Left renal pelvis (tissue), 4 donors: ENCODE data around the gene TTC31. TPM values are rescaled to one million over a fixed set of nuclear protein-coding genes. Genes with fewer than 3 reads are reported as not detected.

Experiments
- DNase-seq, 4 donors: peaks; one replicate each; pipeline ENCODE4 v3.0.0-alpha.2; 2013; ENCODE audit warnings: low read depth in 4 of 4, low spot score in 3 of 4
- polyA plus RNA-seq, 4 donors: library from polyadenylated mRNA; unstranded; fragments of 120-200 nt; gene quantifications; one replicate each; pipeline ENCODE4 v1.2.1, GENCODE V29; 2013; ENCODE audit not compliant: insufficient read length in 4 of 4

TTC31 gene
- polyA plus RNA-seq, 4 donors: 24.5 to 40.3 (median 29.3) TPM

DNA sequence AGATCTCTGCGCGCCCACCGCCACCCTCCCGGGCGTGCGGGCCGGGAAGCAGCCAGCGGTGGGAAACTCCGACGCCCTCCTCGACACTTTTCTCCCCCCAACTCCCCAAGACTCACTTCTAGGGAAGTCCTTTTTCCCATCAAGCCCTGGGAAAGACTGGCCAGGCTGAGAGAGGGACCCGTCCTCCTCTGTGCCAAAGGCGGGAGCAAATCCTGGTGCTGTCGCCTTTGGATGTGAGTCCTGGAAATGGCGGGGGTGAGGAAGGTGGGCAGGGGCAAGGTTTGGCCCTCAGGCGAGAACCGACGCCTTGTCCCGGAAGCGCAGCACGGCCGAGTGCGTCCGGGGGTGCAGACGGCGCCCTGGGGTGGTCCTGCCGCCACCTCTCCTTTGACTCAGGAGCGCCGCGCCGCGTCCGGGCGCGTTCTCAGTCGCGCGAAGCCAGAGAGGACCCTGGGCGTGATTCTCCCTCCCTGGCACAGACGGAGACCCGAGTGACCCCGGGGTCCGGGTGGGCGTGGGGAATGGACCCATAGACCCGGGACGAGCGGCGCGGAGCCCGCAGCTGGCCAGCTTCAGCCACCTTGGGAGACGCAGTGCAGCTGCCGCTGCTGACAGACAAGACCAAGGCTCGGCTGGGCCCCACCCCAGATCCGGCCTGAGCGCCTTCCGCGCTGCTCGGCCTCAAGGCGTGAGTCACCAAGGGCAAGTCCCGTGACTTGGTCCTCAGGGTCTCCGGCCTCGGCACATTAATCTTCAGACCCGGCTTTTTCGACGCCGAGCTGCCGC lies 20.0 kb downstream of the TTC31 start:
- no peak for DNase-seq

DNA sequence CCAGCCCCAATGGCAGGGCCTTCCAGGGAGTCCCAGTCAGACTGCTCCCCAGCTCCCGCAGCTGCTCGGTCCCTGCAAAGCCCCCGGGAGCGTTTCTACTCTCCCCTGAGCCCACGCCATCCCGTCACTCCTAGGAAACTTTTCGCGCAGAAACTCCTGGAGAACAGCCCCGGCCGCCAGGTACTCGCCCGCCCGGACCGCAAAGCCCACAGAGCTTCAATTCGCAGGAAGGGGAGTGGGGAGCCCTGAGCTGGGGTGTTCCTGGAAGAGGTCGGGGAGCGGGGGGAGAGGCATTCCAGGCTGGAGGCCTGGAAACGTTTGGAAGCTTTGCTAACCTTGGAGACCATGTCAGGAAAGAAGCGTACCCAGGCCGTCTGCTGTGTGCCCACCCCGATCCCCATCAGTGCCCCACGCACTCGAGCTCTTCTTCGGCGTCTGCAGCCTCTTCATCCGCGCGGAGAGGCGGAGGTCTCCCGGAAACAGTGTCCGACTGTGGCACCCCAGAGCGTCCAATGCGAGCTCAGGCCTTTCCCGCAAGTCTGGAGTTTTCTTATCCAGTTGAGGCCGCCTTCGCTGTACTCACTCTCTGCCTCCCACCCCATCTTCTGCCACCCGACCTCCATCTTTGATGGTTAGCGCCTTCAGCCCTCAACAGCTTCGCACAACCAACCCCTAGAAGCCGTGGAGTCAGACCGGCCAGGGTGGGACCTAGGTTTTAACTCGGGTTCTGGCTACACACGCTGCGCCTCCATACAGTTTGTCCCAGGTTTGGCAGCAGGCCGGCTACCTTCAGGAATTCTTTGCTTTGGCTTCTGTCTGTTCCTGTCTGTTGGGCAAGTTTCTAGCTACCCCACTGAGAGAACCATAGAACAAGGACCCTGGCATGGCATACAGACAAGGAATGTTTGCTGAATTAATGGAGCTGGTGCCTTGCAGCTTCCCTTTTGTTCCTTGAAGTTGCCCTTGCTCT lies 20.9 kb downstream of the TTC31 start:
- DNase-seq: no peak

DNA sequence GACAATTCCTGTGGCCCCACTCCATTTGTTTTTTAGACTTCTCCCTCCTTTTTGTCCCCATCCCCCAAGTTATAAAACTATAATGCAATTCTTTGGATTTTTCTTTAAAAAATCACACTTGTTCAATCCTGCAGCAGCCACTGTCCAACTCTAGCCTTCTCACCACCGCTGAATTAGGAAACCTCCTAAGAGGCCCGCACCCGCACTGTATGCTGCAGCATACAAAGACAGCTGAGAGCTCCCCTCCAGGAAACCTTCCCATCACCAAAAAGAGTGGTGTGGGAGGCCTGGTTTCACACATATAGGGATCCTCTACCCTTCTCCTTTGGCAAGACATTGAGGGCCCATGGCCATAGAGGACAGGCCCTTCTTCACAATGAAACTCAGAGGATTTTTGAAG lies 21.7 kb downstream of the TTC31 start:
- DNase-seq: no peak

DNA sequence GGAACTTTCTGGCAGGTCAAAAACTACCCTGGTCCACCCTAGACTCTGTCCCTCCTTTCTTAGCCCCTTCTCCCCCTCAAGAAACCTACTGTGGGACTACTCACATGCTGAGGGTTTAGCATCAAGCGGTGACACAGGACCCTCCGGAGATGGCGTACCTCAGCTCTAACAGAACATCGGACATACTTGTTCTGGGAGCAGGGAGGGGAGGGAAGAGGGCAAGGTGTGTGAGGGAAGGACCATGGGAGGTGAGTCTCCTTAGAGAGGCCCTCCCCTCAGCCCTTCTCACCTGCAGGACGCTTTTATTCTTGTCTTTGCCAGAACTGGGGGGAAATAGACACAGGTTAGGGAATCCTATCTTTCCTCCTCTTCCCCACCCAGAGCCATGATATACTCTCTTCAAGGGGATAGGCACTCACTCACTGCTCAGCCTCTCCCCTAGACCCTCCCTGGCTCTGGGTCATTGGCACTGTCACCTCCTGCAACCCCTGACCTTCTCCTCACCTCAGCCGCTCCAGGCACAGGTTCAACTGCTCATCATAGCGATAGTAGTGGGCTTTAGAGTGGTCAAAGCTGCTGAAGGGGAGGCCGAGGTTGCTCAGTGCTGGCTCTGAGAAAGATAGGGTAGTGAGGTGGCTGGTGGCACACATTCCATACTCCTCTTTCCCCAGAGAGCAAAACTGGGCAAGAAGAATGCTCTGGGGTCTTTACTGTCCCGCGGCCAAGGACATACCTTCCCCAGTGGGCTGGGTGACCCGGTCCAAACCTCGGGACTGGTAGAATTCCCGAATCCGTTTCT lies 22.8 kb downstream of the TTC31 start:
- no peak for DNase-seq

DNA sequence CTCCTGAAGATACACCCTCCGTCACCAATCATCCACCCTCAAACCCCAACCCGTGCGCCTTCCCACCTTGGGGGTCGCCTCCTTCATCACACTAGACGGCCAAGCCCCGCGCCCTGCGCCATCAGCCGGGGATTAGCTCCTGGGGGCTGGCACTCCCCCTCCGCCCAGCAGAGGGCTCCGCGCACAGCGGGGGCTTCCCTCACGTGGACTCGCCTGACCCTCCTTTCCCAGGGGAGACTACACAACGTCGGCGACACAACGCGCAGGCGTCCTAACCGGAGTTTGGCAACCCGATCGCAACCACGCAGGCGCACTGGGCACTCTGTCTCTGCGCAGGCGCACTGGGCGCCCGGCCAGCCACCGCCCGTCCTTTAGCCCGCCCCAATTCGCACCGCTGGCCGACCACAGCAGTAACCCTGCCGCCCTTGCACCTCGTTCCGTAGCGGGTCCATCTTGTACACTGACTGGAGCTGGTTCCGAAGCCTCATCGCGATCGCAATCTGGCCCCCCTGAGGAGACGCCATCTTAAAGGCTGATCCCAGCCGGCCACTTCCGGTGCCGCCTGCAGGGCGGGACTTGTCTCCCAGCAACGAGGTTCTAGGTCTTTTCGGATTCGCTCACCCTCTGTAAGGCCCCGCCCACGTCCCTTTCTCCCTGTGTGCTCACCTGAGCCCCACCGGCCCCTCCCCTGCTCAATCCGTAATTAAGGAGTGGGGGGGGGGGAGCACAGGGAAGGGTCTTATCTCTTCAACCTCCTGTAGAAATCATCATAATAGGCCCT lies 24.5 kb downstream of the TTC31 start, which contains the start of gene PCGF1:
TSS of gene PCGF1 (minus strand) at position 551 of the 781 bp plus-strand sequence. CDS start at position 524, 27 bp downstream.
- peak; percentile 98 for DNase-seq

DNA sequence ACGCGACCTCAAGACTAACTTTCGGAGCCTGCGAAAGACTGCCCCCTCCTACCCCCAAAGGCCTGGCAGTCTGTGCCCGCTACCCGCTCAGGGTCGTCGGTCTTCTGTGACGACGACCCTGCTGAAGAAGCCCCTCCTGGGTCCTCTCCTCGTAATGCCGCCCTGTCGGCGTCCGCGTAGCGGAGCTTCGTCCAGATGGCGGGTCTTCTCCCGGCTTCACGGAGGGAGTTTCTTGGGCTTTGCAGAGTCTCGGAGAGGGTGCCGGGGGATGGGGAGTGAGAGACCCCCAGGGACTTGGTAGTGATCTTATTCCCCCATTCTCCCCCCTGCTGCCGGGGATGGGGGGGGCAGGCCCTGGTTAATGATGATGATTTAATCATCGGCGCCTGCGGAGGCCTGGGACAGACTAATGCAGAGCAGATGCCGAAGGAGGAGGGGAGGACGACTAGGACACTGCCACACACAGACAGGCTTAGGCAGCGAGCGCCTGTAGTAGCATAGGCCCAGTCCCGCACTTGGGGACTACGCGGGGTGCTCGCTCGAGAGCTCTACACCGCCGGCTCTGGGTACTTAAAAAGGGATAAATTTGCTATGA lies 25.1 kb downstream of the TTC31 start:
- DNase-seq: no peak

DNA sequence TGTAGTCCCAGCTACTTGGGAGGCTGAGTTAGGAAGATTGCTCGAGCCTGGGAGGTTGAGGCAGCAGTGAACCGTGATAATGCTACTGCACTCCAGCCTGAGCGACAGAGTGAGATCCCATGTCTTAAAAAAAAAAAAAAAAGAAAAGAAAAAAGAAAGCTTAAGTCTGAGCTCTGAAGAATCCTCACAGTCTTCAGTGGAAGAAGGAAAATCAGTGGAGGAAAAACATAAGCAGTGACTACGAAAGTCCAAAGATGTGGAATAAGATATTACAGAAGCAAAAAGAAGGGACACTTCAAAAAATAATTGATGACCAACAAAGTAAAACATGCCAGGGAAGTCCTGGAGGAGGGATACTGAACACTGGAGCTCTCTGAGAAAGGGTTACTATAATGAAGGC lies 27.4 kb downstream of the TTC31 start:
- no peak for DNase-seq

DNA sequence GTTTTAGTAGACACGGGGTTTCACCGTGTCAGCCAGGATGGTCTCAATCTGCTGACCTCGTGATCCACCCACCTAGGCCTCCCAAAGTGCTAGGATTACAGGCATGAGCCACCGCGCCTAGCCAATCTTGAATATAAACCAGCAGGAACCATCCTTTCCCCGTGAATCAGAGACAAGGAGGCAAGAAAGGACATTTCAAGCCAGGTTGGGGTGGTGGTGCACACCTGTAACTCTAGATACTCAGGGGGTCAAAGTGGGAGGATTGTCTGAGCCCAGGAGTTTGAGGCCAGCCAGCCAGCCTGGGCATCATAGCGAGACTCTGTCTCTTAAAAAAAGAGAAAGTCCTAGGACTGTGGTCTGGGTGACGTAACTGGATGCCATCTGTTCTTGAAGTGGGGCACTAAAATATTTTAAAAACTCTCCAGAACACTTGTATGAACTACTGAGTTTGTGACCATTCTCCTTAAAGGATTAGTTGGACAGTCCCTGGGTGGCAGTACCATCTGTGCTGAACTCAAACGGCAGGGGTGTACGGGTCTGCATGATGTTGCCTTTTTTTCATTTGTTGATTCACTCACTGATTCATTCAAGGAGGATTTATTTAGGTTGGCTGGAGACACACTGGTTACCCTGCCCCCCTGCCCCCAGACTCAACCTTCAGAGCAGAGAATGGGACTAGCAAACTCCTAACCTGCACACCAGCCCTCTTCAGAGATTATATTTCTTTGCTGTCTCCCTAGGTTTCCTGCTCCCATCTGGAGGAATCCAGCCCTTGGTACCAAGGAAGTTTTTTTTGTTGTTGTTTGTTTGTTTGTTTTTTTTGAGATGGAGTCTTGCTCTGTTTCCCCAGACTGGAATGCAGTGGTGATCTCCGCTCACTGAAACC lies 28.5 kb downstream of the TTC31 start:
- no peak for DNase-seq

DNA sequence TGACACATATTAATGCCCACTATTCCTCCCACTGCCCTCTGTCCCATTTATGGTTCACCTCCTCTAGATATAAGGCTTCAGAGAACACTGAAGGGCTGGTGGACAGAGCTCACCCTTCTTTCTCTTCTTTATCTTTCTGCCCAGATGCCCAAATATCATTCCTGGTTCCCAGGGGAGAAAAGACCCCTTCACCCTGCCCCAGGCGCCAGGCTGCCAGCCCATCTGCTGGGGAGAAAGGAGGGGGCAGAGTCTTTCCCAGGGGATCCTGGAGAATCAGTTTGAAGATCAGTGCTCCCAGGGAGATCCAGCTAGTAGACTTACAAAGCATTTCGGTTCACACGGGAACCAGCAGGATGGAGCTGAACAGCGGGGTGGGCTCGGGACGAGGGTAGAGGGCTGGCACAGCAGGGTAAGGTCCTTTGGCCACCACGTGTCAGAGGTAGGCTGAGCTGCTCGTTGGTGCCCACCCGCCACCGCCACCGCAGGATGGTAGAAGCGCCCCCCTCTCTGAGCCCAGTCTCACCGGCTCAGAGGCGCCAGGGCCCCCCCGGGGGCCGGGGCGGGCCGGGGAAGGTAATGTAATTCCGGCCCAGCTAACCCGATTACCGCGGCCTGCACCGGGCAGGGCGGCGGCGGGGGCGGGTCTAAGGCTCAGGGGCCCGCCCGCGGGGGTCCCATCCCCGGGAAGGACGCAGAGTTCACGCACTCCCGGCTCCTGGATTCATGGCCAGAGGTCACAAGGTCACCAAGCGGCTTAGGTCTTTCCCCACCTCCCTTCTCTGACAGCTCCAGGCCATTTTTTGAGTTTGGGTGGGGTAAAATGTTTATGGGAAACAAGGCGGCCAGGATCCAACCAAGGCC lies 30.1 kb downstream of the TTC31 start:
- DNase-seq: no peak

DNA sequence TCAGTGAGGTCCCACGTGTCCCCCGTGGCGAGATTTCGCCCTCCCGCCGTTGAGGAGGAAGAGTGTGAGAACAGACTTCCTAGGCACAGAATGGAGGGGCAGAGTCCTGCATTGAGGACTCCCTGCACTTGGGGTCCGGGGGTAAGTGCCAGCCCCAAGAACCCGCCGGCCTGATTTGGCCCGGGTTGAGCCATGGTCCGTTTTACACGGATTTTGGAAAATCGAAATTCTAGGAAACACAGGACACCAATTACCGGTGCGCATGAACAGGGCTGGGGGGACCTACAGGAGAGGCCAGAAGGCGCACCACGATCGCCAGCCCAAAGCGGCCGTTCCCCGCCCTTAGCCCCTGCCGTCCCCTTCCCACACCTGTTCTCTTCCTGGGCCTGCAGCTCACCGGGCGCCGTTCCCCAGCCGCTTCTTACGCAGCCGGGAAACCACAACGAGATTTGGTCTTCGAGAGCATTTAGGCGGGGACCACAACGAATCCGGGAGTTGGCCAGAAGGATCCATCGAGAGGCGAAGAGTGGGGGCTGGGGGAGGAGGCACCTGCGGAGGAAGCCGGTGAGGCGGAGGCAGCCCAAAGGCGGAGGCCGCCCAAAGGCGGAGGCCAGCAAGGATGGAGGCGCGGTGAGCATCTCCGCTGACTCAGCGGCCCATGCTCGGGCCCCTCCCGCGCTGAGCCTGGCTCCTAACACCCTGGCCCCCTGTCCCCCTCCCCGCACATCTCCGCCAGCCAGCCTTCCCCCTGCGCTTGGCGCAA lies 30.9 kb downstream of the TTC31 start:
- DNase-seq: no peak

DNA sequence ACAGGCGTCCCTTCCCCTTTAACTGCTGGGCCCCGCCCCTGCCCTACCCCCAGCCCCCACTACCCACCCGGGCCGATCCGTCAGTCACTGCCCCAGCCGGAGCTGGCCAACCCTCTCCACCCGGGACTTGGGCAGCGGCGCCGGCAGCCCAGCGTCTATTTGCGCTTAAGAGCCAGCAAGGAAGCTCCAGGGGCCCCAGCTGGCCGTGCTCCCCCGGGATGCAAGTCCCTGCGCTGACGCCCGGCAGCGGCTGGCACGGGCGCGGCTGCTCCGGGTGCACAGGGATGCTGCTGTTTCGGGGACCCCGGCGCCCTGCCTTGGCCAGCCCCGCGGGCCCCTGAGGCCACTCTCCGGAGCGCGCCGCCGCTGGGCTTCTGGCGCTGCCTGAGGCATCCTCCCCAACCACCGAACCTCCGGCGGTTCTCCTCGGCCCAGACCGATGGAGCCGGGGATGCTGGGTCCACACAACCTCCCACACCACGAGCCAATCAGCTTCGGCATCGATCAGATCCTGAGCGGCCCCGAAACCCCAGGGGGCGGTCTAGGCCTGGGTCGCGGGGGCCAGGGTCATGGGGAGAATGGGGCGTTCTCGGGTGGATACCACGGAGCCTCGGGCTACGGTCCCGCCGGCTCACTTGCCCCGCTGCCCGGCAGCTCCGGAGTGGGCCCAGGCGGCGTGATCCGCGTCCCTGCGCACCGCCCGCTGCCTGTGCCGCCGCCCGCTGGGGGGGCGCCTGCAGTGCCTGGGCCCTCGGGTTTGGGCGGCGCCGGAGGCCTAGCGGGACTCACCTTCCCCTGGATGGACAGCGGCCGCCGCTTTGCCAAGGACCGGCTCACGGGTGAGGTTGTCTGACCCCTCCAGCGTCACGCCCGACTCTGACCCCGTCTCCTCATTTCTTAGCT lies 31.7 kb downstream of the TTC31 start, which contains the start of gene TLX2:
TSS of gene TLX2 (plus strand) at position 83 of the 903 bp plus-strand sequence. CDS start at position 440, 357 bp downstream.
- DNase-seq: no peak

DNA sequence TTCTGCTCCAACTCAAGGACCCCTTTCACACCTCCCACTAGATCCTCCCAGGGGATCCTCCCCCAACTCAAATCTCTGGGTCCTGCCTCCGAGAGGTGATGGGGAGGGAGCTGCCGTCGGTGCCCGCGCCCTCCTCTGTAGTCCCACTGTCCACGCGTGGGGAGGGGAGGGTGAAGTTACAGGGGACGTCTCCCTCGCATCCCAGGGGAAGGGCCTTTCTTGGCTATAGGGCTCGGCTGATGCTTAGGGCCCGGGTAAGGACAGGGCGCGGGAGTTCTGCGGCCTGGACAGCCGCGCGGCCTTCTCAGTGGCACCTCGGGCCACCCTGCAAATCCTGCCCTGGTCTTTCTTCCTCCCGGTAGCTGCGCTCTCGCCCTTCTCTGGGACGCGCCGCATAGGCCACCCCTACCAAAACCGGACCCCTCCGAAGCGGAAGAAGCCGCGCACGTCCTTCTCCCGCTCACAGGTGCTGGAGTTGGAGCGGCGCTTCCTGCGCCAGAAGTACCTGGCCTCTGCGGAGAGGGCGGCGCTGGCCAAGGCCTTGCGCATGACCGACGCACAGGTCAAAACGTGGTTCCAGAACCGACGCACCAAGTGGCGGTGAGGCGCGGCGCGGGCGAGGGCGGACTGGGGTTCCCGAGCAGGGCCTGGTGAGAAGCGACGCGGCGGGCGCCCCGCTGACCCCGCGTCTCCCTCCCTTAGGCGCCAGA lies 32.5 kb downstream of the TTC31 start:
- no peak for DNase-seq

DNA sequence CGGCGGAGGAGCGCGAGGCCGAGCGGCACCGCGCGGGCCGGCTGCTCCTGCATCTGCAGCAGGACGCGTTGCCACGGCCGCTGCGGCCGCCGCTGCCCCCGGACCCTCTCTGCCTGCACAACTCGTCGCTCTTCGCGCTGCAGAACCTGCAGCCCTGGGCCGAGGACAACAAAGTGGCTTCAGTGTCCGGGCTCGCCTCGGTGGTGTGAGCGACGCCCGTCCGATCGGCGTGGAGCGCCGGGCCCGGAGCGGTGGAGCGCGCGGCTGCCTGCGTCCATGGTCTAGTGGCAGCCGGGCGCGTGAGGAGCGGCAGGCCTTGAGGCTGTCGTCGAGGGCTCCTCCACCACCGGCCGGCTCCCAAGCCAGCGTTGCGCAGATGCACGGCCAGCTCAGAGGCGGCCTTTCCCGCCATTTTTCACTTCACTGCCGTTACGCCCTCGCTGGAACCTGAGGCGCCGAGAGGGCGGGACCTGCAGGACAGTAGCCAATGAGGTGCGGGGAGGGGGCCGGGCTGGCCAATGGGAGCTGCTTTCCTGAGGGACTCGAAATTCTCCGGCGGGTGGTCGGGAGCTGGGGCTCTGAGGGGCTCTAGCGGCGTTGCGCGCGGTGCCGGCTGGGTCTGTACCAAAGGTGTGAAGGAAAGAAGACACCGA lies 33.2 kb downstream of the TTC31 start:
- no peak for DNase-seq

DNA sequence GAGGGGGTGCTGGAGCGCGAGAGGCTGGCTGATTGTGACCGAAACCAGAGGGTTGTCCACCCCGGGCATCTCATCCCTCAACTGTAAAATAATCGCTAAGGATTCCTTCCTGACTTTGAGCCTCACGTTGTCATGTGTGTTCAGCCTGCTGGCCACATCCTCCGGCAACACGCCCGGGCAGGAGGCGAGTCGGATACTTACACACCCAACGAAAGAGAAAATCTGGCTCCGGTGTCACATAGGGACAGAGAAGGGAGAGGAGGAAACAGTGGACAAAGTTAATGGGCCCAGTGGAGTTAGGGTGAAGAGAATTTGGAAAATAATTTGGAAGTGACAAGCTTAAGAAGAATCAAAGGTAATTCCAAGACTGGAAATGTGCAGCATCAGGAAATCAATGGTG lies 33.8 kb downstream of the TTC31 start:
- DNase-seq: no peak

DNA sequence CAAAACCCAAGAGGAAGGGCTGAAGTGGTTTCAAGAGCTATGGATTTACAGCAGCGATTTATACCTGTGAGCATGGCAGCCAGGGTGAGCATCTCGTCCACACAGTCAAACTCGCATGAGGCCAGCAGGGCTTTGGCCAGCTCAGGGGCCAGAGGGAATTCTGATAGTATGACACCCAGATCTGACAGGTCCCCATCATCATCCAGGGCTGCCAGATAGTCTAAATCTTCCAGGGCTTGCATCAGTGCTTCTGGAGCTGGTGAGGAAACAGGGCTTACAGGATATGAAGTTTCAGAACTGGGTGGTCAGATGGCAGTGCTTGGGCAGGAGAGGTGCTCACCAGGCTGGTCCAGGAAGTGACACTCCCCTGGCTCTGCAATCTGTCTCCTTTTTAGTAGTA lies 39.6 kb downstream of the TTC31 start:
- DNase-seq: no peak
